ACC112 (cell line): ENCODE measurements around the gene SLC22A5.
"Not testable (repeated sequence)": the region's sequence is repeated elsewhere in the genome, so short reads cannot be mapped to it uniquely, and the experiment has no call there.

Experiments used
- H2AFZ ChIP-seq: fragments of 200-600 bp; sonication (generic); one replicate; pipeline ENCODE4 v1.6.0; 2017; ENCODE audit warnings: antibody characterized with exemption, low read length; ENCODE audit not compliant: unreplicated experiment
- H3K27ac ChIP-seq: fragments of 200-600 bp; sonication (generic); 2 replicates; pipeline ENCODE4 v1.5.1; 2014; ENCODE audit warnings: low read depth, mild to moderate bottlenecking, antibody characterized with exemption, low read length, moderate library complexity
- H3K27me3 ChIP-seq: fragments of 200-600 bp; sonication (generic); 2 replicates; pipeline ENCODE4 v1.6.1; 2014; ENCODE audit warnings: mild to moderate bottlenecking, antibody characterized with exemption, low read length, moderate library complexity, mixed read lengths; ENCODE audit not compliant: insufficient read depth
- H3K36me3 ChIP-seq: fragments of 200-600 bp; sonication (generic); 2 replicates; pipeline ENCODE4 v1.6.1; 2016; ENCODE audit warnings: mild to moderate bottlenecking, antibody characterized with exemption, low read length, moderate library complexity, mixed read lengths; ENCODE audit not compliant: insufficient read depth
- H3K4me1 ChIP-seq: fragments of 200-600 bp; sonication (generic); one replicate; pipeline ENCODE4 v1.6.1; 2016; ENCODE audit warnings: low read length, mixed read lengths; ENCODE audit not compliant: insufficient read depth, unreplicated experiment, control insufficient read depth
- H3K4me3 ChIP-seq: fragments of 200-600 bp; sonication (generic); 2 replicates; pipeline ENCODE4 v1.5.1; 2014; ENCODE audit warnings: mild to moderate bottlenecking, low read depth, low read length
- H3K79me2 ChIP-seq: fragments of 200-600 bp; sonication (generic); one replicate; pipeline ENCODE4 v1.6.0; 2016; ENCODE audit warnings: low read length; ENCODE audit not compliant: control insufficient read depth, unreplicated experiment, insufficient read depth

The SLC22A5 gene

DNA sequence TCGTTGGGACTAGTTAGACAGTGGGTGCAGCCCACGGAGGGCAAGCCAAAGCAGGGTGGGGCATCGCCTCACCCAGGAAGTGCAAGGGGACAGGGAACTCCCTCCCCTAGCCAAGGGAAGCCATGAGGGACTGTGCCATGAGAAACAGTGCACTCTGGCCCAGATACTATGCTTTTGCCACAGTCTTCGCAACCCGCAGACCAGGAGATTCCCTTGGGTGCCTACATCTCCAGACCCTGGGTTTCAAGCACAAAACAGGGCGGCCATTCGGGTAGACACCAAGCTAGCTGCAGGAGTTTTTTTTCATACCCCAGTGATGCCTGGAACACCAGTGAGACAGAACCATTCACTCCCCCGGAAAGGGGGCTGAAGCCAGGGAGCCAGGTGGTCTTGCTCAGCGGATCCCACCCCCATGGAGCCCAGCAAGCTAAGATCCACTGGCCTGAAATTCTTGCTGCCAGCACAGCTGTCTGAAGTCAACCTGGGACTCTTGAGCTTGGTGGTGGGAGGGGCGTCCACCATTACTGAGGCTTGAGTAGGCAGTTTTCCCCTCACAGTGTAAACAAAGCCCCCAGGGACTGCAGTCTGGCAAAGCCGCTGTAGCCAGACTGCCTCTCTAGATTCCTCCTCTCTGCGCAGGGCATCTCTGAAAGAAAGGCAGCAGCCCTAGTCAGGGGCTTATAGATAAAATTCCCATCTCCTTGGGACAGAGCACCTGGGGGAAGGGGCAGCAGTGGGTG, 28.6 kb downstream of the SLC22A5 start:
- H3K27ac ChIP-seq, H3K79me2 ChIP-seq, H3K36me3 ChIP-seq, H3K4me3 ChIP-seq, H3K4me1 ChIP-seq, H2AFZ ChIP-seq, H3K27me3 ChIP-seq: not testable (repeated sequence)

DNA sequence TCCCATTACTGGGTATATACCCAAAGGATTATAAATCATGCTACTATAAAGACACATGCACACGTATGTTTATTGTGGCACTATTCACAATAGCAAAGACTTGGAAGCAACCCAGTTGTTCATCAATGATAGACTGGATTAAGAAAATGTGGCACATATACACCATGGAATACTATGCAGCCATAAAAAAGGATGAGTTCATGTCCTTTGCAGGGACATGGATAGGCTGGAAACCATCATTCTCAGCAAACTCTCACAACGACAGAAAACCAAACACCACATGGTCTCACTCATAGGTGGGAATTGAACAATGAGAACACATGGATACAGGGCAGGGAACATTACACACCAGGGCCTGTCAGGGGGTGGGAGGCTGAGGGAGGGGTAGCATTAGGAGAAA, 34.5 kb downstream of the SLC22A5 start:
- not testable (repeated sequence) for H3K4me3 ChIP-seq, H3K36me3 ChIP-seq, H3K4me1 ChIP-seq, H3K27ac ChIP-seq, H3K79me2 ChIP-seq, H3K27me3 ChIP-seq, H2AFZ ChIP-seq

DNA sequence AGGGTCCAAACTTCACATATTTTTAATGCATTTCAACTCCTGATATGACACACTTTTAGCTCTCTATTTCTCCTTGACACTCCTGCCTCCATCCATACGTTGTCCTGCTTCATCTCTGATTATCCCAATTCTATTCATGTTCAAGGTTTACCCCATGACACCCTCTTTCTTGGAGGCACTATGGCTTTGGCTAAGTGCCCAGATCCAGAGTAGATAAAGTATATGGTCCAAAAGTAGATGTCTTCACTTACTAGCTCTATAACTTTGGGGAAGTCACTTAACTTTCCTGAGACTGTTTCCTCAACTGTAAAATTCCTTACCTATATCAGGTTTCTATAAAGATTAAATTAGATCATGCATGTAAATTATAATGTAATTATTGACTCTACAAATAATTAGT, 36.1 kb downstream of the SLC22A5 start:
- peaks cover 13% of the 10 kb centered on the region for H3K4me1 ChIP-seq
- H3K4me3 ChIP-seq, result no peak overlapping the region
- no peaks in the 10 kb centered on the region for H3K36me3 ChIP-seq
- H3K27ac ChIP-seq, result no peak overlapping the region
- peaks cover 13% of the 10 kb centered on the region for H3K79me2 ChIP-seq
- no peak overlapping the region for H2AFZ ChIP-seq
- no peaks in the 10 kb centered on the region for H3K27me3 ChIP-seq

DNA sequence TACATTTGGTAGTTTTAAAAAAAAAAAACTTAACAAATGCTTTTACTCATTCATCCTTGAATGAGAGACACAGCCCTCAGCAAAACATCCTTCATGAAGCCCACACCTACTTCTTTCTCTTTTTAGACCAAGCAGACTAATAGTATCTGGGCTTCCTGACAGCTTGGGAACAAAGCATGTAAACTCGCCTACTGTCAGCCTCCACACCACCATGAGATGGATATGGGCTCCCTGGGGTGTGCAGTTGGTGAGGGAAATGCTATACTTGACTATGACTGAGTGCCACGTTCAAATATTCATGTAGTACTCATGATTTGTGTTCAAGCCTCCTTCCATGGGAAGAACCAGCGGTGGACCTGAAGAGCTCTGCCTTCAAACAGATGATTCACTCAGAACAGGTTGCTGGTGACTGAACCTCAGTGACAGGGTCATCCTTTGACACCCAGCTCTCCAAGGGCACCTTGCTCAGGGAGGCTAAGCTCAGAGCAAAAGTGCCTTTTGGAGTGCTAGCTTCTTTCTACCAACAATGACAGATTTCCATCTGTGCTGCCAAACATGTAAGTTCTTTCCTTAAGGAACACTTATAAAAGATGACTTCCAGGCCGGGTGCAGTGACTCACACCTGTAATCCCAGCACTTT, 36.8 kb downstream of the SLC22A5 start:
- Histone ChIP-seq H3K79me2 (peaks cover 17% of the 10 kb centered on the region), H3K27me3 (no peaks in the 10 kb centered on the region), H3K27ac (no peak overlapping the region), H3K4me1 (peaks cover 13% of the 10 kb centered on the region), H3K36me3 (no peaks in the 10 kb centered on the region), H2AFZ (no peak overlapping the region), H3K4me3 (no peak overlapping the region)

DNA sequence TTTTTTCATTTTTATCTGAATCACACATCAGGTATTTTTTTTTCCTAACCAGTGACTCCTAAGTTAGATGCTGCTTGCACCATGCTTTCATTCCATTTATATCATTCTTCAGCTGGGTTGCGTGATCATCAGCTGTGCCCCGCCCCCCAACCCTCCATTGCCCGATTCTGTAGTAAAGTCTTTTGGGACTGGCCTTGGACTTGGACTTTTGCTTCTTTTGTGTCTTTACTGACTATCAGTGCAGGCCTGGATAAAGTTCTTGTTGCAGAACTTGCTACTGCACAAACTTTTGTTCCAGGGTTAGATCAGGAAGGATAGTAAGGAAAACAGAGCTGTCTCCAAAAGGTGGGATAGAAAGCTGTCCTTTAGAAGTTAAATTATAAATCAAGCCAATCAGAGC, 38.5 kb downstream of the SLC22A5 start:
- Histone ChIP-seq H3K27me3 (no peaks in the 10 kb centered on the region), H3K79me2 (peaks cover 29% of the 10 kb centered on the region), H3K4me1 (peaks cover 21% of the 10 kb centered on the region), H3K36me3 (no peaks in the 10 kb centered on the region), H3K27ac (no peak overlapping the region), H3K4me3 (no peak overlapping the region), H2AFZ (no peak overlapping the region)

DNA sequence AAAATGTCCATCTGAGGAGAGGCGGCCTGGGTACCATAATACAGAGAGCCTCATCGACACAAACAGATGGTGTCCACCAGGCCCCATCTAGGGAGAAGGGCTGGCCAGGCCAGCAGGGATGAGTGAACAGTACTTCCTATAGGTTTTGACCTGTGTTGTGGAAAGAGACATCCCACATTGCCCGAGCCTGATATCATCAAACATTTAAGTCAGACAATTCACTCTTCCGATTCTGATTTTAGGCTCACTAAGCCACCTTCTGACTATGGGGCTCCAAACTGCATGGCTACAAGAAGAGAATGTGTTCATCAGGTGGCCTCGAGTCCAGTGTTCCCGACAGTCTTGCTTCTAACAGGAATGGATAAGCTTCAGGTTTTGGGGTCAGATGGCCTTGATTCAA, 38.9 kb downstream of the SLC22A5 start:
- H2AFZ ChIP-seq, result no peak overlapping the region

DNA sequence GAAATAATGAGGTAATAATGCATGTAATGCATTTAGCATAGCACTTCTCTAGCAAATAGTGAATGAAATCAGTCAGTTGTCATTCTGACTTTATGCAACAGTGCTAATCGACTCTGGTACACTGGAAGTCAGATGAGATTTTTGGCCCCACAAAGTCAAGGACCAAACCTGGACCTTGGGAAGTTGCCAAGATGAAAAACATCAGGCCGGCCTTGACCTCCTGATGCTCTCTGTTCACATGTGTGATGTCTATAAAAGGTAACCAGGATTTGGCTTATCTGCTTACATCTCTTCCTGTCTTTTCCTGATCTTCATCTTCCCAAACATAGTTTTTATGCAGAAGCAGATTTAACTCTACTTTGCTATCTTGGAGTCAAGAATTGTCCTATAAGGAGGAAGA, 39.5 kb downstream of the SLC22A5 start:
- H3K36me3 ChIP-seq, result no peaks in the 10 kb centered on the region
- no peak overlapping the region for H3K27ac ChIP-seq
- peaks cover 38% of the 10 kb centered on the region for H3K79me2 ChIP-seq
- no peaks in the 10 kb centered on the region for H3K27me3 ChIP-seq
- H3K4me1 ChIP-seq, result peaks cover 21% of the 10 kb centered on the region
- no peak overlapping the region for H2AFZ ChIP-seq
- no peak overlapping the region; the same call in 1 of the 2 replicates for H3K4me3 ChIP-seq

More for the DNA sequence above, 38.9 kb downstream of the SLC22A5 start:
- H3K79me2 ChIP-seq, result peaks cover 33% of the 10 kb centered on the region
- no peak overlapping the region for H3K27ac ChIP-seq
- H3K36me3 ChIP-seq, result no peaks in the 10 kb centered on the region
- no peak overlapping the region for H3K4me3 ChIP-seq
- peaks cover 21% of the 10 kb centered on the region for H3K4me1 ChIP-seq
- no peaks in the 10 kb centered on the region for H3K27me3 ChIP-seq

DNA sequence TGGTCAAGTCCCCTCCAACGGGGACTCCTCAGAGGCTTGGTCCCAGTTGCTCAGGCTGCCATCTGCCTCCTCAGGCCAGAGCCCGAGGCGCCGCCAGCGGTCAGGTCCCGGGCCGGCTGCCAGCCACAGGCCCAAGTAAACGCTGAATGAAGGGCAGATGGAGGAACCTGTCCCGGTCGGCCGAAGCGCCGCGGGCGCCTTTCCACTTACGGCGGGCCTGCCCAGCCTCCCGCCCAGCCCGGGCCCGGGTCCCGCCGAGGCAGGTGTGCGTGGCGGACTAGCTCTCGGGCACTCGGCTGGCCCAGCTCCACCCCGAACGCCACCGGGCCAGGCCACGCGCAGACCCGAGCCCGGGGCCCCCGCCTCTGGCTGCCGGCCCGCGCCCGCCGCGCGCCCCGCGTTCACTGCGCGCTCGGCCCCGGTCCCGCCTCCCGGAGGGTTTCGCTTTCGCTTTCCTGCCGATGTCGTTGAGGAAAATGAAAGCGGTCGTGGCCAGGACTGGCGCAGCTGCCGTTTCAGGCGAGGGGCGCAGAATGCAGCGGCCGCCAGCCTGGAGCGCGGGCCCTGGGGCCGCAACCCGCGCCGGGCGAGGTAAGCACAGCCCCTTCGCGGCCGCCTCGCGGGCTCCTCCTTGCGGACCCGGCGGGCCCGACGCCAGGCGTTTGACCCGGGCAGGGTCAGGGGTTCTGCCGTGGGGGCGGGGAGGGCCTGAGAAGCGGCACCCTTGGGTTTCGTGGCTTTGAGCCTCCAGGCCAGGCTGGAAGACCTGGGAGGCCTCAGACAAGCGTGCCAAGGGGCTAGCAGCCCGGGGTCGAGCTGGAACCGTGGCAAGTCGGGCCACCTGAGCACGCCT, 41.2 kb downstream of the SLC22A5 start:
- Histone ChIP-seq H3K79me2 (peaks cover 44% of the 10 kb centered on the region), H3K27me3 (no peaks in the 10 kb centered on the region), H2AFZ (peak overlapping the region; percentile 68), H3K4me3 (peak overlapping the region; percentile 83), H3K36me3 (no peaks in the 10 kb centered on the region), H3K4me1 (peaks cover 38% of the 10 kb centered on the region), H3K27ac (peak overlapping the region; percentile 96)

DNA sequence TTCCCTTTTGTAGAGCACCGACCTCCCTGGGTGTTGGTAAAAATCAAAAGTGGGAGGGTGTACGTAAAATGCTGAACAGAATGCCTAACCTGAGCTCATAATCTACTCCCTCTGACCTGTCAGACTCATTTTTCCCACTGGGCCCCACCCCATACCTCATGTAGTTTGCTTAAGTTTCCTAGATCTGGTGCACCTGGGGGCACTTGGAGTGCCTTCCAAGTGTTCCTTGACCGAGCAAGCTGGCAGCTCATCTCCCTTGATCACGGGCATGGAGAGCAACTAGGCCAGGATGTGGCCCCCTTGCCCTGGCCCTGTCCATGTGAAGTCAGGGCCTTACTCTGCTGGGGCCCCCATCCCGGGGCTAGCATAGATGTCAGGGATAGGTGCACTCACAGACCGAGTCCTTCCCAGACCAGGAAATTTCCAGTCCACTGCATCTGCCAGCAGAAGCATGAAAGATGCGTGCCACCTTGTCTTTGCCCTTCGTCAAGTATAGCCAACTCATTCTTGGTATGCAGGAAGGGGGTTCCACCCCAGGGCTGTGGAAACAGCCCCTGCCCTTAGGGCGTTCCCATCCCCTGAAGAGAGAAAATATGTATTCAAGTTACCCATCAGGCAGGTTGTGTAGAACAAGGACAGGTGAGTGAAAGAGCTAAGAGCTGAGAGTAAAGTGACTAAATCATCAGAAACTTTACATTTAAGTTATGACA, 41.9 kb downstream of the SLC22A5 start:
- peak overlapping the region; percentile 96 for H3K27ac ChIP-seq
- no peaks in the 10 kb centered on the region for H3K27me3 ChIP-seq
- no peaks in the 10 kb centered on the region for H3K36me3 ChIP-seq
- H3K4me1 ChIP-seq, result peaks cover 44% of the 10 kb centered on the region
- H2AFZ ChIP-seq, result peak overlapping the region; percentile 65
- H3K79me2 ChIP-seq, result peaks cover 50% of the 10 kb centered on the region
- H3K4me3 ChIP-seq, result peak overlapping the region; percentile 83

DNA sequence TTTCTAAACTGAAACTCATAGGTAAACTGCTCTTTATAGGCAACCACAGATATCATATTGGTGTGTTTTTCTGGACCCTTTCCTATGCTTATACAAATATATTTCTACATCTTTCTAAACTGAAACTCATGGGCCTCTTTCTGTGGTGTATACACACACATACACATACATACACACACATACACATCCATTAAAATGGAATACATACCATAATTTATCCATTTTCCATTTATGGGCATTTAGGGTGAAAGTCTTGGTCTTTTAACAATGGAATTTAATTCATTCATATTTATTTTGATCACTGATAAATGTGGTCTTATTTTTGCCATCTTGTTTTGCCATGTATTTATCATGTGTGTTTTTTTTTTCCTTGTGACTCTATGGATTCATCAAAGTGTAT, 44.1 kb downstream of the SLC22A5 start:
- Histone ChIP-seq H3K4me1 (peaks cover 56% of the 10 kb centered on the region), H3K79me2 (peaks cover 70% of the 10 kb centered on the region), H3K27ac (peak overlapping the region; percentile 96), H3K27me3 (no peaks in the 10 kb centered on the region), H3K36me3 (no peaks in the 10 kb centered on the region), H3K4me3 (peak overlapping the region; percentile 83; the same call in 1 of the 2 replicates), H2AFZ (no peak overlapping the region)
